SK-N-SH treated with all-trans-retinoic acid at 6 μM for 48 hours (cell line): ENCODE measurements around the gene IFNL2.
"Not testable (repeated sequence)": the region's sequence is repeated elsewhere in the genome, so short reads cannot be mapped to it uniquely, and the experiment has no call there.

ENCODE experiments used
- ATAC-seq: fragments of 200-7000 bp; cut with Tn5 transposase; 3 replicates; pipeline ENCODE4 v1.9.1; 2020; ENCODE audit warnings: mild to moderate bottlenecking, moderate library complexity
- ARNTL ChIP-seq: fragments of 450-650 bp; formaldehyde crosslinking; IDR thresholded peaks from 2 replicates; pipeline ENCODE4 v1.5.0; 2020; ENCODE audit warnings: low read depth, mild to moderate bottlenecking, moderate library complexity, borderline replicate concordance
- BACH2 ChIP-seq: fragments of 250-450 bp; sonication (Bioruptor Pico); IDR thresholded peaks from 2 replicates; pipeline ENCODE4 v1.9.0; 2021; ENCODE audit warnings: mild to moderate bottlenecking, borderline replicate concordance
- CREB5 ChIP-seq: fragments of 250-450 bp; sonication (Bioruptor Pico); IDR thresholded peaks from 2 replicates; pipeline ENCODE4 v1.5.1; 2020; ENCODE audit warnings: low read depth, mild to moderate bottlenecking, moderate library complexity
- CSDC2 ChIP-seq: fragments of 250-450 bp; sonication (Bioruptor Pico); IDR thresholded peaks from 2 replicates; pipeline ENCODE4 v1.5.0; 2020; ENCODE audit warnings: mild to moderate bottlenecking, moderate library complexity
- CSRNP3 ChIP-seq: fragments of 250-450 bp; sonication (Bioruptor Pico); IDR thresholded peaks from 2 replicates; pipeline ENCODE4 v1.5.1; 2021; ENCODE audit warnings: mild to moderate bottlenecking, moderate library complexity
- ESRRG ChIP-seq: fragments of 250-450 bp; sonication (Bioruptor Pico); IDR thresholded peaks from 2 replicates; pipeline ENCODE4 v1.6.1; 2021; ENCODE audit warnings: mild to moderate bottlenecking
- GLIS3 ChIP-seq: fragments of 250-450 bp; sonication (Bioruptor Pico); IDR thresholded peaks from 2 replicates; pipeline ENCODE4 v1.5.0; 2020; ENCODE audit warnings: mild to moderate bottlenecking, moderate library complexity
- ISL1 ChIP-seq: fragments of 250-450 bp; sonication (Bioruptor Pico); IDR thresholded peaks from 2 replicates; pipeline ENCODE4 v2.1.2; 2022; ENCODE audit warnings: mild to moderate bottlenecking, moderate library complexity
- PATZ1 ChIP-seq: fragments of 250-450 bp; sonication (Bioruptor Pico); IDR thresholded peaks from 2 replicates; pipeline ENCODE4 v1.8.0; 2020; ENCODE audit warnings: mild to moderate bottlenecking, moderate library complexity, borderline replicate concordance
- POU6F1 ChIP-seq: fragments of 250-450 bp; sonication (Bioruptor Pico); IDR thresholded peaks from 2 replicates; pipeline ENCODE4 v1.8.0; 2021; ENCODE audit warnings: low read depth, mild to moderate bottlenecking, moderate library complexity, borderline replicate concordance
- PPARA ChIP-seq: fragments of 250-450 bp; sonication (Bioruptor Pico); IDR thresholded peaks from 2 replicates; pipeline ENCODE4 v1.5.0; 2020; ENCODE audit warnings: mild to moderate bottlenecking, borderline replicate concordance
- RARB ChIP-seq: fragments of 250-450 bp; sonication (Bioruptor Pico); IDR thresholded peaks from 2 replicates; pipeline ENCODE4 v1.8.0; 2021; ENCODE audit warnings: mild to moderate bottlenecking, moderate library complexity
- SNAI2 ChIP-seq: fragments of 250-450 bp; sonication (Bioruptor Pico); IDR thresholded peaks from 2 replicates; pipeline ENCODE4 v1.5.0; 2020; ENCODE audit warnings: mild to moderate bottlenecking, moderate library complexity
- TCF4 ChIP-seq: fragments of 250-450 bp; sonication (Bioruptor Pico); IDR thresholded peaks from 2 replicates; pipeline ENCODE4 v1.8.0; 2021; ENCODE audit warnings: mild to moderate bottlenecking, moderate library complexity, borderline replicate concordance
- TOX ChIP-seq: fragments of 250-450 bp; sonication (Bioruptor Pico); IDR thresholded peaks from 2 replicates; pipeline ENCODE4 v1.8.0; 2021; ENCODE audit warnings: mild to moderate bottlenecking, moderate library complexity, borderline replicate concordance
- TSHZ2 ChIP-seq: fragments of 250-450 bp; sonication (Bioruptor Pico); IDR thresholded peaks from 2 replicates; pipeline ENCODE4 v1.5.0; 2020; ENCODE audit warnings: mild to moderate bottlenecking, moderate library complexity
- ZFP3 ChIP-seq: fragments of 250-450 bp; sonication (Bioruptor Pico); IDR thresholded peaks from 2 replicates; pipeline ENCODE4 v1.5.0; 2020; ENCODE audit warnings: mild to moderate bottlenecking, moderate library complexity
- ZFP30 ChIP-seq: fragments of 450-650 bp; formaldehyde crosslinking; IDR thresholded peaks from 2 replicates; pipeline ENCODE4 v1.5.0; 2022; ENCODE audit warnings: mild to moderate bottlenecking, moderate library complexity
- ZNF565 ChIP-seq: fragments of 450-650 bp; formaldehyde crosslinking; conservative IDR thresholded peaks from 2 replicates; pipeline ENCODE4 v1.5.0; 2020; ENCODE audit warnings: low read depth, mild to moderate bottlenecking, moderate library complexity
- ZNF70 ChIP-seq: fragments of 450-650 bp; formaldehyde crosslinking; IDR thresholded peaks from 2 replicates; pipeline ENCODE4 v1.5.0; 2020; ENCODE audit warnings: mild to moderate bottlenecking, moderate library complexity
- ZNF8 ChIP-seq: fragments of 450-650 bp; formaldehyde crosslinking; IDR thresholded peaks from 2 replicates; pipeline ENCODE4 v1.5.0; 2020; ENCODE audit warnings: mild to moderate bottlenecking, moderate library complexity

The IFNL2 gene

GRCh38 chr19:39264306-39265290, 3.6 kb upstream of the IFNL2 start:
- TF ChIP-seq BACH2 (CRISPR knock-in tag) (no peak), ESRRG (CRISPR knock-in tag) (no peak), TSHZ2 (no peak), ZNF565 (CRISPR knock-in tag) (no peak), GLIS3 (CRISPR knock-in tag) (no peak), ZNF8 (CRISPR knock-in tag) (no peak), PATZ1 (CRISPR knock-in tag) (no peak), TOX (no peak), ZNF70 (CRISPR knock-in tag) (no peak), ZFP30 (CRISPR knock-in tag) (no peak), ARNTL (CRISPR knock-in tag) (no peak), ISL1 (no peak), PPARA (no peak), CSRNP3 (CRISPR knock-in tag) (no peak), ZFP3 (CRISPR knock-in tag) (no peak), SNAI2 (CRISPR knock-in tag) (no peak), RARB (CRISPR knock-in tag) (no peak), CSDC2 (no peak), POU6F1 (CRISPR knock-in tag) (no peak), TCF4 (CRISPR knock-in tag) (no peak)
- TF ChIP-seq, all 23 proteins: peak for 0
- no peak for ATAC-seq

- TF ChIP-seq CSRNP3 (CRISPR knock-in tag) (no peak), CREB5 (CRISPR knock-in tag) (no peak), RARB (CRISPR knock-in tag) (no peak), ESRRG (CRISPR knock-in tag) (no peak)
Measured at GRCh38 chr19:39265321-39265916, 2.8 kb upstream of the IFNL2 start.

GRCh38 chr19:39268531-39269223, 481 bp downstream of the IFNL2 start:
- not testable (repeated sequence) for ATAC-seq

More at GRCh38 chr19:39265321-39265916, 2.8 kb upstream of the IFNL2 start:
- no peak for ATAC-seq

GRCh38 chr19:39269369-39269768, 1.2 kb downstream of the IFNL2 start:
- ATAC-seq, result not testable (repeated sequence)
